Measurements from ENCODE around the gene PCNX2. TPM values are rescaled to one million over a fixed set of nuclear protein-coding genes. Genes with fewer than 3 reads are reported as not detected.

Gene PCNX2
- 5.8 and 6.6 TPM in 2 replicates for total RNA-seq

DNA sequence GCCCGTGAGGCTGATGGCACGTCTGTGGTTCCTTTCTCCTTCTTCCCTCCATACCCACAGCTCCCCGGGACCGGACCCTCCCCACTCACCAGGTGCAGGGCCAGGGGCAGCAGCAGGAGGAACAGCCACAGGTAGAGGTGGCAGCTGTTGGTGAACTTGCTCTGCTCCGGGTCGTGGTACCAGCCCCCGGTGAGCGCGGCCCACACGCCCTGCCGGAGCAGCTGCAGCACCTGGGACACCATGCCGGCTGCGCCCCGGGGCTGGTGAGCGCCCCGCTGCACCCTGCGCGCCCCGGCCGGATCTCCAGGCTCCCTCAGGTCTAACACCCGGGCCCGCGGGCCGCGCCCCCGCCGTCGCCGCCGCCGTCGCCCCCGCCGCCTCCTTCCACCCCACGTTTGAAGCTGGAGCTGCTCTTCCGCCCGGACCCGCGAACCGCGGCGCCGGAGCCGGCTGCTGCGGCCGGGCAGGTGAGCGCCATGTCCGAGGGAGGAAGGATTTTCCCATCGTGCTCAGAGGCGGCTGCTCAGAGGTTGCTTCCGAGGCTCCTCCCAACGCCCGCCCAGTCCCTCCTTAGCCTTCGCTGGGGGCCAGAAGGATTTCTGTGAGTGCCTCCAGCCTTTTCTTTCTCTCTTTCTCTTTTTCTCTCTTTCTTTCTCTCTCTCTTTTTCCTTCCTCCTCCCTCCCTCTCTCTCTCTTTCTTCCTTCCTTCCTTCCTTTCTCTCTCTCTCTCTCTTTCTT lies at the start of gene PCNX2:
Gene PCNX2 (minus strand): TSS at position 489 of the 738 bp plus-strand sequence. CDS start 247 bp downstream, at position 242.

GRCh38 chr1:233327651-233328141 lies 32.2 kb upstream of the PCNX2 start, which contains the start of gene MAP3K21:
Gene MAP3K21 (plus strand): TSS chr1:233327724. CDS start chr1:233328029, 305 bp downstream.

DNA sequence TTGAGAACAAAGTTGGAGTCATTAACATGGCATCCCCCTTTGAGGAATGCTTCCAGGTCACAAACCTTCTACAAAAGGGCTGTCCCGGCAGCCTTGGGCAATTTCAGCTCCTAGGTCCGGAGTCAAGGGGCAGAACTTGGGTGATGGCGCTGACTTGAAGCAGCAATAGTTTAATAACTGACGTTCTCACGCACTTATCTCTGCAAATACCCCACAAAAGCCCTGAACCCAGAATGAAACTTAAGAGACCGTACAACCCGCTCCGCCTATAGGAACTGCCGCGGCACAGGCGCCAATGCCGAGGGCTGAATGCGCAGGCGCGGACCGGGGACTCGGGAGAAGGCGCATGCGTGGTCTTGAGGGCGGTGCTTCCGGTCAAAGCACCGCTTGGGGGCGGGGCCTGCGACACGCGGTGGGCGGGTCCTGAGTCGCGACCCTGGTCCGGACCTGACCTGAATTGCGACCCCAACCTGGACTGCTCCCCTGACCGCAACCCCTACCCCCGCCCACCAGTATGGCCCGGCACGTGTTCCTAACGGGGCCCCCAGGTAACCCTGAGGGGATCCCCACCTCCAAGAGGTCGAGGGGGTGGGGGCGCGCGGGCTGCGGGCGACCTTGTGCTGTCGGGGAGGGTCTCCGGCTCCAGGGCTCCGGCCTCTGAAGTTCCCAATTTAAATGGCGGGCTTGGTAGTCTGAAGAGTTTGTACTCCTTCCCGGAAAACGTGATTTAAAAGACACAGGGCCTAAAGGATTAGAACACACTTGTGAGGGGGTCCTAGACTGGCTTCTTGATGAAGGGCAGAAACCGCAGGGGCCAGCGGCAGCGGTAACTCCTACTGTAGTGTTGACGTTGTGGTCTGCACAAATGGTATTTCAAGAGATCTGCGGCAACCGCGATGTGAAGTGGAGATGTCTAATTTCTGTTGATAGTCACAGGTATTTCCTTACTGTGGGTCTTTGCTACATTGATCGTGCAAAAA lies 345.0 kb downstream of the PCNX2 start, which contains the start of gene NTPCR:
Gene NTPCR (plus strand): TSS at position 415 of the 980 bp plus-strand sequence. CDS start 100 bp downstream, at position 515.

Other genes with a start within 250 kb of the PCNX2 start
- 0.67 and 0.89 TPM in 2 replicates for gene MAP3K21, start 32.0 kb upstream of the PCNX2 start, total RNA-seq

Measured in bronchus fibroblast of lung (primary cell).